Activated CD8-positive, alpha-beta memory T cell treated with anti-CD3 and anti-CD28 coated beads for 1 hour (primary cell): Measurements from ENCODE around the gene ZNF697.
"Not testable (repeated sequence)": the region's sequence is repeated elsewhere in the genome, so short reads cannot be mapped to it uniquely, and the experiment has no call there.

Experiments
- DNase-seq, 2 donors: peaks; one replicate each; pipeline ENCODE4 v3.0.0-alpha.2; 2020; ENCODE audit warnings: low read depth in 1 of 2; ENCODE audit errors: extremely low read depth in 1 of 2

Gene ZNF697

GRCh38 chr1:119632103-119632490, 16.0 kb downstream of the ZNF697 start:
- no peak for DNase-seq

DNA sequence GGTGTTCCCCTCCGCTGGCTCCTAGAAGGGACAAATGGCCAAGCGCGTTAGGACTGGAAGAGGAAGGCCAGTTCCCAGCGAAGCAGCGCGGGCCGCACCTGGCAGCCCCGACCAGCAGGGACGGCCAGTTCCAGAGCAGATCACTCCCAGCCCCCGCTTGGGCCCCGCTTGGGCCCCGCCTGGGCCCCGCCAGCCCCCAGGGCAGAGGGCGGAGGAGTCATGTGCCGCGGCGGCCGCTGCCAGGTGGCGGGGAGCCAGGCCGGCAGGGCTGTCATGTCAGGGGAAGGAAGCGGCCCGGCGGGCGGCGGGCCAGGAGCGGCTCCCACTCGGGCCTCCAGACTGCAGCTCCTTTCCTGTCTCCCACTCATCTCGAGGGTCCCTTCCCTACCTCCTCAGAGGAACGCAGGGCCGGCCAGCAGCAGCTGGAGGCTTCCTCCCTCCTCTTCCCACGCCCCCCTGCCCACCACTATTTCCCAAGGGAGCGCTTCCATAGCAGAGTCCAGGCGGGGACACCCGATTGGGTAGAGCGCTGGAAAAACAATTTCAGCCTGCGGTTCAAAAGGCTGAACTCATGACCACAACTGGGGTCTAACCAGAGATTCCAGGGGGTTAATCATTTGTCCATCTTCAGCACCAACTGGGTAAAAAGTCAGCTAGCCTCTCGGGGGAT, 16.5 kb downstream of the ZNF697 start:
- DNase-seq: no peak

- DNase-seq: no peak
Measured at GRCh38 chr1:119631086-119631432, 17.0 kb downstream of the ZNF697 start.

GRCh38 chr1:119626841-119627240, 21.2 kb downstream of the ZNF697 start:
- no peak for DNase-seq

- DNase-seq: no peak
Measured at GRCh38 chr1:119626011-119626545, 22.0 kb downstream of the ZNF697 start.

- no peak for DNase-seq
Measured at GRCh38 chr1:119623678-119624077, 24.4 kb downstream of the ZNF697 start.

DNA sequence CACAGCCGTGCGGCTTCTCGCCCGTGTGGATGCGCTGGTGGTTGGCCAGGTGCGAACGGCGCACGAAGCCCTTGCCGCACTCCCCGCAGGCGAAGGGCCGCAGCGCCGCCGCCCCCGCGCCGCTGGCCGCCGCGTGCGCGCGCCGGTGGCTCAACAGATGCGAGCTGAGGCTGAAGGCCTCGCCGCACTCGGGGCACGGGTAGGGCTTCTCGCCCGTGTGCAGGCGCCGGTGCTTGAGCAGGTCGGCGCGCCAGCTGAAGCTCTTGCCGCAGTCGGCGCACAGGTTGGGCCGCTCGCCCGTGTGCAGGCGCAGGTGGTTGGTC, 24.9 kb downstream of the ZNF697 start:
- DNase-seq: no peak

- no peak for DNase-seq
Measured at GRCh38 chr1:119622311-119623192, 25.5 kb downstream of the ZNF697 start.

- no peak for DNase-seq
Measured at GRCh38 chr1:119621705-119622104, 26.4 kb downstream of the ZNF697 start.

DNA sequence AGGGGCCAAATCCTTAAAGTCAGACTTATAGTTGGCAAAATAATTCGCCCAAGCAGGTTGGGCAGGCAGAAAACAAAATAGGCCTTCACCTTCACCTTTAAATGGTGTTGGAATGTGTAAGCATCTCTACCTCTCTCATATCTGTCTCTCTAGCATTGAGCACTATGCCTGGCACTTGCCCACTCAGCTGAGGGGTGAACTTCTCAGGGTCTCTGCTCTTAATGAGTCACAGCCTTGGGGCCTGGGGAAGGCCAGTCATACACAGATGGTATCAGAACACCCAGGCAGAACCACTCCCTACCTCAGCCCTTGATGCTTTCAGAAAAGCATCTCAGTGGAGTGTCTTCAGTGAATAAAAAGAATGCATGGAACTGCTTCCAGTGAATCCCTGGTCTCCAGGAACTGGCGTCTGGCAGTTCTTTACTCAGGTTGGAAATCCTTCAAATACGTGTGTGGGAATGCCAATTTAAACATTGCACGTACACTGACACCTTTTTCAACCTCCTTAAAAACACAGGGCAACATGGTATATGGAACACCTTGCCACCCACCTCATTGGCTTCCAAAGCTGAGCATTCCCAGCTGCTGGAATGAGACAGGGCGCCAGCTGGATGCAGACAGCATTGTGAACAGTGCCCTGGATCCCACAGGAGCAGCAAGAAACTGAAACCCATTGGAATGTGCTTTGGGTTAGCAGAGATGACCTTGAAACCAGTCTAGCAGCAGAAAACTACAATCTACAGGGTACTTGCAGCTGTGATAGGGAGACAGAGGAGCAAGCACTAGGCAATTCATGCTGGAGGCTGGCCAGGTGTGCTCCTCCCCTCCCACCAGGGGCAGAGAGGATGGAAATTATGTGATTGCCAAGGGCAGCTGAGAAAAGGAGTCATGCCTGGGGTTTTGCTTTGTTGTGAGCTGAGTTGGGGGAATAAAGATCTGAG, 30.0 kb downstream of the ZNF697 start:
- no peak for DNase-seq

- not testable (repeated sequence) for DNase-seq
Measured at GRCh38 chr1:119616748-119617147, 31.3 kb downstream of the ZNF697 start.

GRCh38 chr1:119615100-119615499, 33.0 kb downstream of the ZNF697 start:
- not testable (repeated sequence) for DNase-seq

DNA sequence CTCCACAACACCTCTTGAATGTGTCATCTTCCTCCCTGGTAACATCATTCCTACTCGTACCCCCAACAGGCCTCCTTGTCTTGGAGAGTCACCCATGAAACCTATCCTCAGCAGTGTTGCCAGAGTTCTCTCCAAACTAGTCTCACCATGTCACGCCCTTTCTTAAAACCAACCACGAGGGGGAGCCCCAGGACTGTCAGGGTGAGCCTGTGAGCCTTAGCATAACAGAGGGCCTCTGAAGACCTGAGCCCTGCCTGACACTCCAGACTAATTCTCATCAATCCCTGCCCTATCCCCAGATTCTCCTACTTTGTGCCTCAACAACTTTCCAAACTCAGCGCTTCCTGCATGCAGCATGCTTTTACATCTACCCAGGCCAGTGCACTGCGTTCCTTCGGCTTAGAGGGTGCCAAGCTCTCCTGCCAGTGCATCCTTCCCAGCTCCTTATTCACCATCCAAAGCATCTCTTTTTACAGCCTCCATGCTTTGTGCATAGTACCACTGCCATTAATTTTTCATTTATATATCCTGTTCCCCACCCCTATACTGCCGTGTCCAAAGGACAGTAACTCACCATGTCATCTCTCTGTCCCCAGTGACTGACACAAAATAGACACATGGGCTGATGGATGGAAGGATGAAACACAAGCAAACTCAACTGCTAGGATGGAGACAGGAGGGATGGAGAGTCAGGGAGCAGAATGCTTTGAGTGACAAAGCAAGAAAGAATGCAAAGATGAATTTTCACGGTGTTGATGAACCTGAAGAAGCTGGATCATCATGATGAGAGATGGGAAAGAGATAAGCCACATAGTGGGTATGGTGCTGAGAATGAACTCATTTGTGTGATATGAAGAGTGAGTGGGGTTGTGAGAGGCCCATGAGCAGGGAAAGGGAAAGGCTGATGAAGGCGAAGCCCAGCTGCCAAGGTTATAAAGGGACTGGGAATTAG, 34.0 kb downstream of the ZNF697 start:
- peak; percentile 8 to 34 for DNase-seq

DNA sequence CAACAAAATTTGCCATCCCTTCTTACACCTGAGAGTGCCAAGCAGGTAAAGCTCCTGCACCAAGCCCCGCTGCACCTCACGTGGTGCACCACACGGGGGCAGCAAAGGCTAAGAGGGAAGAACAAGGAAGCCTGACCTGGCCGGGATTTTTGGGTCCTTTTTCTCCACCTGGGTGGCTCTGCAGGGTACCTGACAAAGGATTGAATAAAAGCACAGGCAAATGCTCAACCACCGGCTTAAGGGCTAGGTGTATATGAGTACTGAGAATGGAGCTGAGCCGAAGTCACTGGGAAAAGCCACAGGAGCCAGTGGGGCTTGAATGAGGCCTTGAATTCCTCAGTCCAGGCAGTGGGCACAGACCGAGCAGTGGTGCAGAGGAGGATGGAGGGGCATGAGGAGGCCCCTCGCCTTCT, 36.4 kb downstream of the ZNF697 start:
- peak in 1 of 2 donors; percentile 25 for DNase-seq

GRCh38 chr1:119608816-119609215, 39.2 kb downstream of the ZNF697 start:
- not testable (repeated sequence) for DNase-seq

- DNase-seq: not testable (repeated sequence)
Measured at GRCh38 chr1:119607087-119607807, 40.8 kb downstream of the ZNF697 start.

- no peak for DNase-seq
Measured at GRCh38 chr1:119606394-119606793, 41.7 kb downstream of the ZNF697 start.

GRCh38 chr1:119605686-119606085, 42.4 kb downstream of the ZNF697 start:
- no peak for DNase-seq

DNA sequence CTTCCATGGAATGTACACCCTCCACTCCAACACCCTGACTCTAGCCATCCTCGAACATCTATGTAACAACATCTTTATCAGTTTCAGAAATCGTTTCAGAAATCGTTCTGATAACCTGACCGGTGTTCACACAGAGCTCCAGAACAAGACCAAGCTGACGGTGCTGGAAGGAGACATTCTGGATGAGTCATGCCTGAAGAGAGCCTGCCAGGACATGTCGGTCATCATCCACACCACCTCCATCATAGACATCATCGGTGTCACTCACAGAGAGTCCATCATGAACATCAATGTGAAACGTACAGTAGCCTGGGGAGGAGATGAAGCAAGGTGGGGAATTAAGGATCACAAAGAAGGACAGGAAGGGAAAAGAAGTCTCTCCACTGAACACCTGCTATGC, 43.0 kb downstream of the ZNF697 start:
- DNase-seq: not testable (repeated sequence)
